ENCODE results near the gene PTPRN2. TPM values are rescaled to one million over a fixed set of nuclear protein-coding genes. Genes with fewer than 3 reads are reported as not detected.

The PTPRN2 gene
- total and polyA plus RNA-seq, 7 donors, result 0.47 to 0.82 (median 0.51) TPM

- DNase-seq, result no peak
- TF ChIP-seq CTCF (IDR thresholded peaks at IDR 0.05), result no peak
- Histone ChIP-seq H3K9me3 (no peaks in the 10 kb centered on the region), H3K4me3 (no peak overlapping the region), H3K4me1 (no peaks in the 10 kb centered on the region), H3K27me3 (ENCODE audit: insufficient read depth in 3 of 3, low read length in 2 of 3) (no peaks in the 10 kb centered on the region), H3K27ac (no peak overlapping the region), H3K36me3 (ENCODE audit: insufficient read depth in 1 of 2, low read depth in 1 of 2) (no peaks in the 10 kb centered on the region)
- 82 to 89% (median 88%) methylated on average over 7 of the region's 7 CpGs for WGBS, 3 donors
- intact Hi-C loops (cut with DNase I), result no loop called here
- ATAC-seq, result no peak
These were observed 681.0 kb downstream of the PTPRN2 start for GRCh38 chr7:157906583-157906982.

GRCh38 chr7:157905651-157906461 lies 681.8 kb downstream of the PTPRN2 start:
- no peak for TF ChIP-seq CTCF (IDR thresholded peaks at IDR 0.05)
- Histone ChIP-seq H3K27me3 (ENCODE audit: insufficient read depth in 3 of 3, low read length in 2 of 3) (no peaks in the 10 kb centered on the region), H3K4me1 (no peaks in the 10 kb centered on the region), H3K9me3 (no peaks in the 10 kb centered on the region), H3K27ac (no peak overlapping the region), H3K4me3 (no peak overlapping the region), H3K36me3 (ENCODE audit: insufficient read depth in 1 of 2, low read depth in 1 of 2) (no peaks in the 10 kb centered on the region)
- DNase-seq, result peak in 1 of 2 donors; percentile 23
- intact Hi-C loops (cut with DNase I), result no loop called here
- no peak for ATAC-seq
- WGBS, 3 donors, result 33 to 35% (median 34%) methylated on average over 20 of the region's 20 CpGs

- intact Hi-C loops (cut with DNase I), result no loop called here
- no peak for DNase-seq
- no peak for TF ChIP-seq CTCF (IDR thresholded peaks at IDR 0.05)
- ATAC-seq, result no peak
- no peaks in the 10 kb centered on the region for H3K9me3 ChIP-seq
- H3K4me1 ChIP-seq, result no peaks in the 10 kb centered on the region
- 70 to 76% (median 74%) methylated on average over 17 of the region's 17 CpGs for WGBS, 3 donors
- no peak overlapping the region for H3K27ac ChIP-seq
- H3K27me3 ChIP-seq (ENCODE audit: insufficient read depth in 3 of 3, low read length in 2 of 3), result no peaks in the 10 kb centered on the region
- H3K36me3 ChIP-seq (ENCODE audit: insufficient read depth in 1 of 2, low read depth in 1 of 2), result no peaks in the 10 kb centered on the region
- no peak overlapping the region for H3K4me3 ChIP-seq
These were observed 682.6 kb downstream of the PTPRN2 start for GRCh38 chr7:157904866-157905570.

DNA sequence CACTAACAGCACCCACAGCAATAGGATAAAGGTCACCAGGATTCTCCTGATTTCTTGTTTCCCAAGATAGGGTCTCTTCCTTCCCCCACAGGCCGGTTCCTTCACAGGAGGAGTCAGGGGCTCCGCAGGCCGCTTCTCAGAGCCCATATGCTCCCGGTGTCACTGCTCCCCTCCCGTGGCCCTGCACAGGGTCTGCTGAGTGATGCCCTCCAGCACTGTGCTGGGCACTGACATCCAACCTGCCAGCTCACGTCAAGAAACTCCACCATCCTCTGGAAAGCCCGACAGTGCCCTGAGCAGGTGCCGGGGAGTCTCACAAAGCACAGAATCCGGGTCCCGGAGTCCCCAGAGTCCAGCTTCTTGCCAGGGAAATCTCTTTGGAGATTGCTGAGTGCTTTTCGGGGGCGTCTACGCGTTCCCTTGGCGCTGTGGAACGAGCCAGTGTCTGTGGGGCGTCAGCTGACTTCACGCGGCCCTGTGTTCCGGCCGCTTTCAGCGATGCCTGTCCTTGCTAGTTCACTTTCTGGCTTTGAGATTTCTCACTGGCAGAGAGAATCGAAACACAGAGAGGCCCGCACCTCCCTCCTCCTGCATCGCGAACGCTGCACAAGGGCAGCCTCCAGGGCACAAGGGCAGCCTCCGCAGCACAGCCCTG lies 683.3 kb downstream of the PTPRN2 start:
- no peaks in the 10 kb centered on the region for H3K4me1 ChIP-seq
- H3K27ac ChIP-seq, result no peak overlapping the region
- no peak for TF ChIP-seq CTCF (IDR thresholded peaks at IDR 0.05)
- WGBS, 3 donors, result 82 to 88% (median 84%) methylated on average over 28 of the region's 28 CpGs
- ATAC-seq (no peak), DNase-seq (no peak)
- intact Hi-C loops (cut with DNase I), result no loop called here
- H3K4me3 ChIP-seq, result no peak overlapping the region
- H3K9me3 ChIP-seq, result no peaks in the 10 kb centered on the region
- H3K36me3 ChIP-seq (ENCODE audit: insufficient read depth in 1 of 2, low read depth in 1 of 2), result no peaks in the 10 kb centered on the region
- H3K27me3 ChIP-seq (ENCODE audit: insufficient read depth in 3 of 3, low read length in 2 of 3), result no peaks in the 10 kb centered on the region

Data from psoas muscle (tissue), 8 donors.